GM18907 (cell line): ENCODE data around the gene PTCSC3.
"Not testable (repeated sequence)": the region's sequence is repeated elsewhere in the genome, so short reads cannot be mapped to it uniquely, and the experiment has no call there.

Experiments used
- ATAC-seq: cut with Tn5 transposase; IDR thresholded peaks from one replicate; pipeline ENCODE4 v1.9.1; 2021; ENCODE audit warnings: mild to moderate bottlenecking, moderate library complexity; ENCODE audit not compliant: unreplicated experiment

The PTCSC3 gene

DNA sequence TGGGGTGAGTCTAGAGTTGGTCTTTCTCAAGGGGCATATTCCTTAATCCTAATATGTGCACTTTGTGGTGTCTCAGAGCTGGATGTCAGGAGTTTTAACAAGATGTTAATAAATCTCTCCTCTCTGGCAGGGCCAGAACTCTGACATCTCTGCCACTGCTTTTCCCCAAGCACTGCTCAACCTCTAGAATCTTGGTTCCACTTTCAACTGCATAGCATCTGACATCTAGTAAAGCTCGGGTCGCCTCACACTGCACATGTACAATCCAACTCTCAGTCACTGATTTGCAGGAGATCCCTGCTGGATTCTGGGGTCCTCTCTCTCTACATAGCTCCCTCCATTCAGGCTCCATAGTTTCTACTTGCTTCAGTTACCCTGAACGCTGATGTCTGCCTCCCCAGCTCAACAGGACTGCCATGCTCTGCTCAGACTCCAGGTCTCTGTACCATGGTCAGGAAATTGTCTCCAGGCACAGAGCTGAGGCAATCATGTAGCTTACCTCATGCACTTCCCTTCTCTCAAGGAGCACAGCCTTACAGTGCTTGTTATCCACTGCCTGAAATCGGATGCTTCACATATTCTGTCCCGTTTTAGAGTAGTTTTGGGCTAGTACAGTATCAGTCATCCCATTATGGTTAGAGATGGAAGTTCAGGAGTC, 1.6 kb downstream of the PTCSC3 start:
- no peak for ATAC-seq

- ATAC-seq = no peak
These were observed 3.4 kb downstream of the PTCSC3 start for GRCh38 chr14:36173161-36173560.

DNA sequence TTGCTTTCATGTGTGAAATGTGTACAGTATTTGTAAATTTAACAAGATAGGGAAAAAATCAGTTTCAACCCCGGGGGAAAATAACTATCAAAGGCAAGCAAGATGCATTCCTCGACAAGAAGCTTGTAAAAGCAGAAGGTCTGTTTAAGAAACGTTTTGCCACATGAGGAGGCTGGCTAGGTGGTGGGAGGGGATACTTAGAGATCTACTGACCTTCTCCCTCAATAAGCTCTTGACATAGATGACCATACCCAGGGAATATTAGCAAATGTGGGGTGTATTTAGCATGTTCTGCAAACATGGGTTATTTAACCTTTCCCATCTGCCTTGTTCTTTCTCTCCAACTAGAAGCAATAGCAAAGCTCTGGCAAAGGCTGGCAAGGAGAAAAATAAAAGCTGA, 4.9 kb downstream of the PTCSC3 start:
- ATAC-seq = no peak

GRCh38 chr14:36167431-36167830, 9.1 kb downstream of the PTCSC3 start:
- ATAC-seq = no peak

DNA sequence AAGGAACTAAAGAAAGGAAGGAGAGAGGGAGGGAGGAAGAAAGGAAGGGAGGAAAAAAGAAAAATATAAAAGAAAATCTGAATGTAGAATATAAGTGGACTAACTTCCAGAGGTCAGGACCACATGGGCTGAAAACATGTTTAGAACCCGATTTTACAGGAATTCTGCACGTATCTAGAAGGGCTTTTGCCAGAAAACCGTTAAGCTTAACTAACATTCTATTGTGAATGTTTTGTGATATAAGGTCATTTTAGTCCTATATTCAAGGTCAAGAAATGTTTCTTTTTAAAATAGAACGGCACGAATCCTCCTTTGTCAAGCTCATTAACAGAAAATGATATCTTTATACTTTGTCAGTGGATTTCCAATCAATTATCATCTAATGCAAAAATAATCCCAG, 13.1 kb downstream of the PTCSC3 start:
- no peak for ATAC-seq

DNA sequence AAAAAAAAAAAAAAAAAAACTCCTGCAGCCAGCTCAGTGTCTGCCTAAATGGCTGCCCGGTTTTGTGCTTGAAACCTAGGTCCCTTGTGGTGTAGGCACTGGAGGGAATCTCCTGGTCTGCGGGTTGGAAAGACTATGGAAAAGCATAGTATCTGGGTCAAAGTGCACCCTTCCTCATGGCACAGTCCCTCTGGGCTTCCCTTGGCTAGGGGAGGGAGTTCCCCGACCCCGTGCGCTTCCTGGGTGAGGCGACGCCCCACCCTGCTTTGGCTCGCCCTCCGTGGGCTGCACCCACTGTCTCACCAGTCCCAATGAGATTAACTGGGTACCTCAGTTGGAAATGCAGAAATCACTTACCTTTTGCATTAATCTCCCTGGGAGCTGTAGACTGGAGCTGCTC, 14.3 kb downstream of the PTCSC3 start:
- ATAC-seq = no peak

GRCh38 chr14:36161776-36162175, 14.7 kb downstream of the PTCSC3 start:
- ATAC-seq = no peak

DNA sequence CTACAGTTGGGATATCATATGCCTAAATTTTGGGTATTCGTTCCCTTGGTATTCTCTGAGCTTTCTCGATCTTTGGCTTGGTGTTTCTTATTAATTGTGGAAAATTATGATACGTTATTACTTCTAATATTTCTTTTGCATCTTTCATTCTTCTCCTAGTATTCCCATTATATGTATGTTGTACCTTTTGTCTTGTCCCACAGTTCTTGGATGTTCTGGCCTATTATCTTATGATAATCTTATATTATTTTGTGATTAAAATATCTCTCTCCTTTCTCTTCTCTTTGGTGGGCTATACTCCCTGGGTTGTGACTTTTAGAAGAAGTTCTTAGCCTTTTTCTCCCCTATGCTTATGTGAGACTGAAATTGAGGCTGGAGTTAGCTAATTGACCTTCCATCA, 25.2 kb downstream of the PTCSC3 start:
- ATAC-seq = no peak

GRCh38 chr14:36134038-36134437, 42.5 kb downstream of the PTCSC3 start:
- ATAC-seq = no peak

DNA sequence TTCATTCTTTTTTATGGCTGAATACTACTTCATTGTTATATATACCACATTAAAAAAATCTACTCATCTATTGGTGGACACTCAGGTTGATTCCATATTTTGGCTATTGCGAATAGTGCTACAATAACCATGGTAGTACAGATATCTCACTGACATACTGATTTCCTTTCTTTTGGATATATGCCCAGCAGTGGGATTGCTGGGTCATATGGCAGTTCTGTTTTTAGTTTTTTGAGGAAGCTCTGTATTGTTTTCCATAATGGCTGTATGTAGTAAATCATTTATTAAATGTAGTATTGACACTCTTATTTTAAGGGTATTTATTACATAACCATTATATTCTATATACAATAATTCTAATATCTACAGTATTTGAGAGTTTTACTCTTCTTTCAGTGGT, 43.7 kb downstream of the PTCSC3 start:
- ATAC-seq = no peak

- no peak for ATAC-seq
These were observed 46.3 kb downstream of the PTCSC3 start for GRCh38 chr14:36130186-36130585.

GRCh38 chr14:36129181-36129580, 47.3 kb downstream of the PTCSC3 start:
- ATAC-seq = no peak

DNA sequence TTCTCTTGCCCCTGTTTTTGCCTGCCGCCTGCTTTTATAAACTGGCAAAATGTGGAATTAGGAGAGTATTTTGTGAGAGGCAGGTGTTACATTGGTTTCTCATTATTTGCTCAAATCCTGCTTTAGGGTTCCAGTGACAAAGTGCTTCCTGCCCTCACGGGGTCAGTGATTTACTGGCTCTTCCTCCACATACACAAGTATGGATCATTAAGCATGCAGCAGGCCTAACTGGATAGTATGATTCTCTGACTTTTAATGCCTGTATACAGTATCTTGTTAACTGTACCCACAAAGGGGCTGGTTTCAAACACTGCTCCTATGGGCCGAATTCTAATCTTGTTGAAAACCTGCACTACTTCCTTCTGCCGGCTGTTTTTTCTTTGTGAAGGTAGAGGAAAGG, 63.2 kb downstream of the PTCSC3 start:
- no peak for ATAC-seq

GRCh38 chr14:36111822-36112583, 64.5 kb downstream of the PTCSC3 start:
- ATAC-seq = no peak

GRCh38 chr14:36105401-36105800, 71.1 kb downstream of the PTCSC3 start:
- no peak for ATAC-seq

DNA sequence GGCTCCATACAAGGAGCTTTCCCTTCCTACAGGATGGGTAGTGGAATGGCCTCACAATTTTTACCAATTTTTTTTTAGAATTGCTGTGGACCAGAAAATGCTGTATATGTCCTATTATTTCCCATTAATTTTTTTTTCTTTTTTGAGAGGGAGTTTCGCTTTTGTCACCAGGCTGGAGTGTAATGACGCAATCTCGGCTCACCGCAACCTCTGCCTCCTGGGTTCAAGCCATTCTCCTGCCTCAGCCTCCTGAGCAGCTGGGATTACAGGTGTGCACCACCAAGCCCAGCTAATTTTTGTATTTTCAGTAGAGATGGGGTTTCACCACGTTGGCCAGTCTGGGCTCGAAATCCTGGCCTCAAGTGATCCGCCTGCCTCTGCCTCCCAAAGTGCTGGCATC, 72.3 kb downstream of the PTCSC3 start:
- not testable (repeated sequence) for ATAC-seq

DNA sequence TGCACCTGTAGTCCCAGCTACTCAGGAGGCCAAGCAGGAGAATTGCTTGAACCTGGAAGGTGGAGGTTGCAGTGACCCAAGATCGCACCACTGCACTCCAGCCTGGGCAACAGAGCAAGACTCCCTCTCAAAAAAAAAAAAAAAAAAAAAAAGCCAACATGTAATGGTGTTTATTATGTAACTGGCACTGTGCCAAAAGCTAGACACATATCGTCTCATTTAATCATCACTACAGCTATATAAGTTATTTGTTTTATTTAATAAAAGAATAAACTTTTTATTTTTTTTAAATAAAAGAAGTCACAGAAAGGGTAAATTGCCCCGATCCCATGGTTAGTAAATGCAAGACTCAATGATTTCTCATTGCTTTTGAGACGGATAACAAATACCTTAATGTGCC, 76.9 kb downstream of the PTCSC3 start:
- ATAC-seq = no peak

DNA sequence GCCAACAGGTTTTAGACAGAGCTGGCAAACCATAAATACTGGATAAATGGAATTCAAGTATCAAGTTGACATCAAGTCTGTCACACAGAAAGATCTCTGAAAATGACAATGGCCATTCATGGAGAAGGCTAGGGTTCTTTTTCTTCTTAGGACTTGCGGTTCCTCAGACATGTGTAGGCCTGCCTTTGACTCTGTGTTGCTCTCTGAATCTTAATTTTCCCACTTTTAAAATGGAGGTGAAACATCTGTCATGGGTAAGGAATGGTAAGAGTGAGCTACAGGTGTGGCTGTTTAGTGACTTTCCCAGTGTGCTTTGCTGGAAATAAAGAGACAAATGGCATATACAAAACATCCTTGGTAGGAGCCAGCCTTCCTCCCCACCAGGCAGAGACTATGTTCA, 79.2 kb downstream of the PTCSC3 start:
- no peak for ATAC-seq

DNA sequence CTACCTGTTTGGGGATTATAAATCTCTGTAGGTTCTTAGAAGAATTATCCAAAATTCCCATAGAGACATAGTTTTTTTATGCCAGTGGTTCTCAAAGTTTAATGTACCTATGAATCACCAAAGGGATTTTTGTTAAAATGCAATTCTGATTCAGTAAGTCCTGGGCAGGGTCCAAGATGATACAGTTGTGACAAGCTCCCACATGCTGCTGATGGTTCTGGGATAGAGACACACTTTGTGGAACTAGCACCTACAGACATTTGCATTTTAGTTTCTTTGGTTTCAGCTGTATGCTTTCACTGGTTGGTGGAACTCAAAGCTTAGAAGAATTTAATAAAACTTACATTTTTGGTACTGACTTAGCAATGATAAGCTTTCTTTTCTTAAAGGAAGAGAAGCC, 80.4 kb downstream of the PTCSC3 start:
- ATAC-seq = no peak

GRCh38 chr14:36094963-36095362, 81.6 kb downstream of the PTCSC3 start:
- ATAC-seq = no peak

GRCh38 chr14:36091096-36091495, 85.4 kb downstream of the PTCSC3 start:
- peak; percentile 99 for ATAC-seq

GRCh38 chr14:36087411-36087810, 89.1 kb downstream of the PTCSC3 start:
- ATAC-seq = no peak
